Measurements from ENCODE around the gene STOX1. TPM values are rescaled to one million over a fixed set of nuclear protein-coding genes. Genes with fewer than 3 reads are reported as not detected.
A peak's percentile ranks its signal among the peaks of the same experiment; 100 is the strongest.
"Not testable (repeated sequence)": the region's sequence is repeated elsewhere in the genome, so short reads cannot be mapped to it uniquely, and the experiment has no call there.

The STOX1 gene
- total RNA-seq, 1 donor from 2014 or later = 1.1 TPM

DNA sequence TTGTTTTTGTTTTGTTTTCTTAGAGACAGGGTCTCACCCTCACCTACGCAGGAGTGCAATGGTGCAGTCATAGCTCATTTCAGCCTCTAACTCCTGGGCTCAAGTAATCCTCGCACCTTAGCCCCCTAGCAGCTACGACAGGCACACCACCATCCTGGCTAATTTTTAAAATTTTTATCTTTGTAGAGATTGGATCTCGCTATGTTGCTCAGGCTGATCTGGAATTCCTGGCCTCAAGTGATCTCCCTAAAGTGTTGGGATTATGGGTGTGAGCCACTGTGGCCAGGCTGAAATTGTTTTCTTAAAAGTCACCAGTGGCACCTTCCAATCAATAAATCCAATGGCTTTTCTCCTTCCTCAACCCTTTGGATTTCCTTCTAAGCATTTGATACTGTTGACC is 52.9 kb downstream of the STOX1 start:
- no peak for DNase-seq (ENCODE audit: low spot score)

- DNase-seq (ENCODE audit: low spot score) = no peak
Measured at GRCh38 chr10:68895041-68895440, 67.7 kb downstream of the STOX1 start.

- peak; percentile 60 for DNase-seq (ENCODE audit: low spot score)
Measured at GRCh38 chr10:68897336-68897741, 70.0 kb downstream of the STOX1 start.

DNA sequence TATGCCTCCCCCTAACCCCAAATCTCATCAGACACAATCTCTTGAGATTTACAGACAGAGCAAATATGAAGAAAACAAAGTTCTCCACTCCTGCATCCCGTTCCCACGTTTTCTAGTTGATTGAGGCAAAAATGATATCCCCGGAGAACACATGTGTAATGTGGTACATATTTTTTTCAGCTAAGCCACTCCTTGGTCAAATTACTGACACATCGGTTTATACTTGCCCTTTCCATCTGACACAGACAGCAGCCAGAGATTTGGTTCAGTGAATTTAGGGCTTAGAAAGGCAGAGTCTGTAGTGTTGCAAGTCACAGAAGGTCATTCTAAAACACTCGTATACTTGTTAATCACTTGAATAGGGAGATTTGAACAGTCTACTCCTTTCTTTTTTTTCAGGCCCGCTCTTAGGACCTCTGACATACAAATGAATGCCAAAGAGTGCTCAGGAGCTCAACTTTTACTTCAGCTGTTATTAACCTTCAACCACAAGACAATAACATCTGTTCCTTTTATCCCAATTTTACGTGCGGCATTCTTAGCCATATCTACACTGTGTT is 71.9 kb downstream of the STOX1 start:
- DNase-seq (ENCODE audit: low spot score) = no peak

GRCh38 chr10:68900427-68901104 is 73.2 kb downstream of the STOX1 start:
- DNase-seq (ENCODE audit: low spot score) = no peak

- peak; percentile 98 for DNase-seq (ENCODE audit: low spot score)
Measured at GRCh38 chr10:68901105-68901927, 74.0 kb downstream of the STOX1 start, which contains the start of gene DDX50. Gene DDX50 (plus strand): TSS chr10:68901315. CDS start chr10:68901385, 70 bp downstream.

- no peak for DNase-seq (ENCODE audit: low spot score)
Measured at GRCh38 chr10:68902382-68902781, 75.1 kb downstream of the STOX1 start.

GRCh38 chr10:68924593-68924992 is 97.3 kb downstream of the STOX1 start:
- DNase-seq (ENCODE audit: low spot score) = no peak

DNA sequence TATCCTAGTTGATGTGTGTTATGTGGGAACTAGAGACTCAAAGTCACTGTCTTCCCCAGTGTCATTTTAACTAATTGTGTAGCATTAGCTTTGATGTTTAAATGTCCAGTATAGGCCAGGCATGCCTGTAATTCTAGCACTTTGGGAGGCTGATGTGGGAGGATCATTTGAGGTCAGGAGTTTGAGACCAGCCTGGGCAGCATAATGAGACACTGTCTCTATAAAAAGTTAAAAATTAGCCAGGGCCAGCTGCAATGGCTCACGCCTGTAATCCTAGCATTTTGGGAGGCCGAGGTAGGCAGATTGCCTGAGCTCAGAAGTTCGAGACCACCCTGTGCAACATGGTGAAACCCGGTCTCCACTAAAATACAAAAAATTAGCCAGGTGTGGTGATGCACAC is 98.2 kb downstream of the STOX1 start:
- DNase-seq (ENCODE audit: low spot score) = no peak

- not testable (repeated sequence) for DNase-seq (ENCODE audit: low spot score)
Measured at GRCh38 chr10:68929157-68929556, 101.8 kb downstream of the STOX1 start.

- not testable (repeated sequence) for DNase-seq (ENCODE audit: low spot score)
Measured at GRCh38 chr10:68929888-68930287, 102.6 kb downstream of the STOX1 start.

DNA sequence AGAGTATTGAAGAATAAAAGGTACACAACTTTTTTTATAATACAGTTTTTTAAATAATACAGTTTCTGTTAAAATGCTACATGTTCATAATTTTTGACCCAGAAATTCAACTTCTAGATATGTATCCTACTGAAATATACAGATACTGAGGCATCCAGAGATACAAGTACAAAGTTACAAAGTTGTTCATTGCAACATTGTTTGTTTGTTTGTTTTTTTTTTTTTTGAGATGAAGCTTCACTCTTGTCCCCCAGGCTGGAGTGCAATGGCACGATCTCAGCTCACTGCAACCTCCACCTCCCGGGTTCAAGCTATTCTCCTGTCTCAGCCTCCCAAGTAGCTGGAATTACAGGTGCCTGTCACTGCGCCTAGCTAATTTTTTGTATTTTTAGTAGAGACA is 105.5 kb downstream of the STOX1 start:
- not testable (repeated sequence) for DNase-seq (ENCODE audit: low spot score)

DNA sequence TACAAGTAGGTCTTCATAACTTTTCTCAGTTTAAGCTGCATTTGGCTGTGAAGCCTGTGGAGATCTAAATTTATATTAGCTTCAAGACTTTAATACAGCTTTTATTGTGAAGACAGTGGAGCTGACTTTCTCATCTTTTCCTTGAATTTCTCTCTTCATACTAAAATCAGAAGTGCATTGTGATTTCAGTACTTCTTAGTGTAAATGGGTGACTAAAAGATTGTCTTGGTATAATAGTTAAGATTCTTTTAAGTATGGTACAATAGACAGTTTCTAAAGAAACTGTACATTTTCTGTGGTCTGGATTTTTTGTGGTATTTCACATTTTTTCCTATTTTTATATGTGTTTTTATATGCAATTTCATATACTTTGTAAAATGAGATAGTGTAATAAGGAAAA is 107.7 kb downstream of the STOX1 start:
- no peak for DNase-seq (ENCODE audit: low spot score)

DNA sequence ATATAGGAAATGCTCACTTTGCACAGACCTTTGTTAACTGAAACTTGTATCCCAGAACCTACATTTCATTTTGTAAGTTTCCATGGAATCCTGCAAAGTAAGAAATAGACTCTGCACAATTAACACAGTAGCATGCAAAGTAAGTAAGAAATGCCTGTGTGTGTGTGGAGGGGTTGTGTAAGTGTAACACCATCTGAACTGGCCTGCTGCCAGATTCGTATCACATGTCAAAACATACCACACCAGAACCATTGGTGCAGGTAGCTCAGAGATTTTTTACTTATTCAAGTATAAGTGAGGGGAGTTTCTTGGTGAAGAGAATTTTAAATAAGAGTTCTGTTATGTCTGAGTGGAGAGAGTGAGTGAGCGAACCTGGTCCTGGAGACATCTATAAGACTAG is 110.8 kb downstream of the STOX1 start:
- no peak for DNase-seq (ENCODE audit: low spot score)

DNA sequence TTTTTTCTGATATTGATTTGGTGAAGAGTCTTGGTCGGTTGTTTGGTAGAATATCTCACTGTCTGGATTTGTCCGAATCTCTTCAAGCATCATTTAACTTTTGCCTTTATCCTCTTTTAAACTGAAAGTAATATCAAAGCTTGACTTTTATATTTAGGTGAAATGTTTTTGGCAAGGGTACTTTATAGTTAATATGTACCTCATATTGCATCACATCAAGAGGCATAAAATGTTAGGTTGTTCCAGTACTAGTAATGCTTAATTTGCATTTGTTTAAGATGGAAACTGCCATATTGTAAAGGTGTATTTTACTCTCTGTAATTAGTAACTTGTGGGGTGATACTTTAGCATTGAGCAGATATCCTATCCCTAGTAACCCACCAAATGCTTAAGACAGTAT is 111.6 kb downstream of the STOX1 start:
- no peak for DNase-seq (ENCODE audit: low spot score)

DNA sequence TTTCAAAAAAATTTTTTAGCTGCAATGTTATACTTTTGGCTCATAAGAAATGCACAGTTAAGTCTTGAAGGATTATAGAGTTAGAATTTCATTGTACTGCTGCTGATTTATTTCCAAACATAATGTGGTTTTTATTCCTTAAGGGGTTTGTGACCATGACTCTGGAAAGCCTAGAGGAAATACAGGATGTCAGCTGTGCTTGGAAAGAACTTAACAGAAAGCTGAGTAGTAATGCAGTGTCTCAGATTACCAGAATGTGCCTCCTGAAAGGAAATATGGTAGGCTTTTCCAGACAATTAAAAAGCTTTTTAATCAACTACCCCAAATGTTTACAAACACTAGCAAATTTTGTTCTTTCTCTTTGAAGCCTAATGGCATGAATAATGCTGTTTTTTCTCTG is 113.6 kb downstream of the STOX1 start:
- not testable (repeated sequence) for DNase-seq (ENCODE audit: low spot score)

Other genes starting within 250 kb of the STOX1 start
- 81.2 TPM for gene CCAR1, start 106.3 kb upstream of the STOX1 start, total RNA-seq
- gene DDX50, start 73.8 kb downstream of the STOX1 start, total RNA-seq = 33.9 TPM
- 74.2 TPM for gene DDX21, start 128.6 kb downstream of the STOX1 start, total RNA-seq
- gene KIFBP, start 161.3 kb downstream of the STOX1 start, total RNA-seq = 27.3 TPM